G401.6 (cell line): Measurements from ENCODE around the gene TBC1D5.
"Not testable (repeated sequence)": the region's sequence is repeated elsewhere in the genome, so short reads cannot be mapped to it uniquely, and the experiment has no call there.

Experiments used
- FAIRE-seq: peaks from 2 replicates; lab custom pipeline; 2012; peaks lifted over from hg19 to GRCh38; lab: Jason Lieb, UNC

TBC1D5 gene

DNA sequence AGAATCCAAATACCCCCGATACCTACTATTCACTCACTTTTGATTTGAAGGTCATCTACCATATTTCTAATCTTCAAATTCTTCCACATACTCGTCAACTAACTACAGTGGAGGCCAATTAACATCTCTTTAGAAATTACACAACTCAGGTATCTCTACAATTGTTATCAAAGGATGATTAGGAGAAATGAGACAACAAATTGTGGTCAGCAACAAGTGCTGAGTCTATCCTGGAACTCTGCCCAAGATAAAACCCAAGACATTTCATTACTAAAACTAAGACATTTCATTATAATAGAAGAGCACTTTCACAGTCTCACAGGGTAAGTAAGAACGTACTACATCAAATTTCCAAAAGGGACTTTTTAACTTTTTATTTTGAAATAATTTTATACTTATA is 100.0 kb downstream of the TBC1D5 start:
- FAIRE-seq, result no peak

DNA sequence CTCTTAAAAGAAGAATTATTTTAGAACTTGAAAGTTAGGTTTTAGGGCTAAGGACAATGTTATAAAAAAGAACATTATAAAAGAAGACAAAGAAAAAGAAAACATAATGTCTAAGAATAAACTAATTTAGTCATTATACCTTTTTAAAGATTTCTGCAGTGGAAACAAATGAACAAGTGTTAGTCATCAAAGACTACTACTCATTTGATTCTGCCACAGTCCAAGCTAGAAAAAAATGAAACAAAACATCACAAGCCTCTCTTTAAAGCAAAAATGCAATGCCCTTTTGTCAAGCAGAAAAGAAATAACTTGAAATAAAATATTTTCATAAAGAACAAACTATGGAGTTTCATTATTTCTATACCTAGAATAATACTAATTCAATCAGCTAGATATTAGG is 102.0 kb downstream of the TBC1D5 start:
- FAIRE-seq, result no peak

DNA sequence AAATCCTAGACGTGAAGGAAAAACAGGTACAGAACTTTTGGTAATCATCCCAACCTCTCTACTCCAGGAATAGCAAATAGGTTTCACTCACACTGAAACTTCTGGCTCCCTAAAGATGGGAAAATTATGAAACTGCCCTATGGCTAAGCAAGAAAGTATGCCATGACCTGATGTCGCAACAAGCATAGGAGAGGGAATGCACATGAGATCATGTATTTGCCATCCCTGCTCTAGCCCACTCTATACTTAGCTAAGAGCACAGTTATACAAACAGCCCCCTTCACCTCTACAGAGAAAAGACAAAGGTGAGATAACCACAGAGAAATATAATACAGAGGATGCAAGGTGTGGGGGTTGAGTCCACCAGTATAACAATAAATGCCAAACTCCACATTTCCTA is 102.7 kb downstream of the TBC1D5 start:
- no peak for FAIRE-seq

DNA sequence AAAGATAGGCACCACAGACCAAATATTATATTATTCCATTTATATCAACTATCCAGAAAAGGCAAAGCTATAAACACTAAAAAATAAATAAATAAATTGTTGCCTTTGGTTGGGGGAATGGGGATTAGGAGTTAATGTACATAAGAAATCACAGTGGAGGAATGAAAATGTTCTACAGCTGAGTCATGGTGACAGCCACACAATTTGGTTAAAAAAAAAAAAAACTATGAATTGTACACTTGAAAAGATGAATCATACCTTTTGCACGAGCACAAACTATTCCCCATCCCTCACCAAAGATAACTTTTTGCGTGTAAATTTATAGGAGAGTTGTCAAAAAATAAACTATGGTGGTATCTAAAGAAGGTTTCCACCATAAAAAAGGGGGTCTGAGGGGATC is 103.2 kb downstream of the TBC1D5 start:
- no peak for FAIRE-seq

DNA sequence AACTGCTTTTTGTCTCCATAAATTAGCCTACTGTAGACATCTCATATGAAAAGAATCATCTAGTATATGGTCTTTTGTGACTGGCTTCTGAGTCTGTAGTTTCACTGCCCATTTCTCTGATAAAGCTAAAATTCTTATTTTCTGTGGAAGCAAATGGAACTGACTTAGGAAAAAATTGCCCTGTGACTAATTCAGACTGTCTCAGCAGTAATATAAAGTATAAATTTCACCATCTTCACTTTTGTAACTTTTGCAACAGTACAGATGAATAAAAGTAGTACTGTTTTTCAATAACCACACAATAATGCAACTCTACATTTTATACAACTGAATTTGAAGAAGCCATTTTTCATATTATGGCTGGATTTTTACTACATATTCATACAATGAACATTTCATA is 104.1 kb downstream of the TBC1D5 start:
- FAIRE-seq, result no peak

DNA sequence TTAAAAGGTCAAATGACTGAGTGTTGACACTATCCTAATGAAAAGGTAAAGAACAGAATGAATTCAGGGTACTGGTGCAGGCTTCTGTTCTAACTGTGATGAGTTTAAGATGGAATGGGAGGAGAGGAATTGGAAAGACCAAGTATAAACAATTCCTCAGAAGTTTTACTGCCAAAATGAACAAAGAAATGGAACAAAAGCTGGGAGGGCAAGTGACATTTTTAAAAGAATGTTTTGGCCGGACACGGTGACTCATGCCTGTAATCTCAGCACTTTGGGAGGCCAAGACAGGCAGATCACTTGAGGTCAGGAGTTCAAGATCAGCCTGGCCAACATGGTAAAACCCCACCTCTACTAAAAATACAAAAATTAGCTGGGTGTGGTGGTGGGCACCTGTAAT is 106.8 kb downstream of the TBC1D5 start:
- not testable (repeated sequence) for FAIRE-seq

DNA sequence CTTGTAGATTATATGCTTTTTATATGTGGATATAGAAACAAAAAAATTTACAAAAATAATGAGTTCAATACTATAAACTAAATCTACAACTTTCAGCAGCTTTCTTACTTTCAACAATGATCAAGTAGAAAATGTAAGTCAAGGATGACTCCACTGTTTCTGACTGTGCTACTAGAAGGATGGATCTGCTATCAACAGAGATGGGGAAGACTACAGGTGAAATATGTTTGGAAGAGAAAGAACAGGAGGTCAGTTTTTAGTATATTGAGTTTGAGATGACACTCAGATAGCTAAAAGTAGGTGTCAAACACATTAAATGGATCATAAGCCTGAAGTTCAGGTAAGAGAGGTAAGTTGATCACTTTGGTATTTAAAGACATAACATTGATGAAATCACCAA is 107.5 kb downstream of the TBC1D5 start:
- FAIRE-seq, result no peak

DNA sequence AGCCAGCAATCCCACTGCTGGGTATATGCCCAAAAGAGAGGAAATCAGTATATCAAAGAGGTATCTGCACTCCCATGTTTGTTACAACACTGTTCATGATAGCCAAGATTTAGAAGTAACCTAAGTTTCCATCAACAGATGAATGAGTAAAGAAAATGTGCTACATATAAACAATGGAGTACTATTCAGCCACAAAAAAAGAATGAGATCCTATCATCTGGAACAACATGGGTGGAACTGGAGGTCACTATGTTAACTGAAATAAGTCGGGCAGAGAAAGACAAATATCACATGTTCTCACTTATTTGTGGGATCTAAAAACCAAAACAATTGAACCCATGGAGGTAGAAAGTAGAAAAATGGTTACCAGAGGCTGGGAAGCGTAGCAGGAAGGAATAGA is 108.2 kb downstream of the TBC1D5 start:
- FAIRE-seq, result no peak

DNA sequence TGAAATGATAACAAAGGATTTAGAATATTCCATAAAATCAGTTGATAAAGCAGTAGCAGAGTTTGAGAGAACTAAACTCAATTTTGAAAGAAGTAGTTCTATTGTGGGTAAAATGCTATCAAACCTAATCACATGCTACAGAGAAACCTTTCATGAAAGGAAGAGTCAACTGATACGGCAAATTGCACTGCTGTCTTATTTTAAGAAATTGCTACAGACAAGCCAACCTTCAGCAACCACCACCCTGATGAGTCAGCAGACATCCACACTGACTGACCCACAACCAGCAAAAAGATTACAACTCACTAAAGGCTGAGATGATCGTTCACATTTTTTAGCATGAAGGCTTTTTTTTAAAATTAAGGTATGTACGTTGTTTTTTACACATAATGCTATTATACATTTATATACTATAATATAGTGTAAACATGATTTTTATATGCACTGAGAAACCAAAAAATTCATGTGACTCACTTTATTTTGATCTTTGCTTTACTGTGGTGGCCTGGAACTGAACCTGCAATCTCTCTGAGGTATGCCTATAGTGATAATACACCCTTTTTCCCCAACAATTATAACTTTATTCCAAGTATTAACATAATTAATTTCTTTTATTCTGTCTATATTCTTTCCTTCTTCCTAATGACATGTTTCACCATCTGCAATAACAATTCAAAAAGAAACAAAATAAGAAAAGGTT is 109.9 kb downstream of the TBC1D5 start:
- FAIRE-seq, result no peak

DNA sequence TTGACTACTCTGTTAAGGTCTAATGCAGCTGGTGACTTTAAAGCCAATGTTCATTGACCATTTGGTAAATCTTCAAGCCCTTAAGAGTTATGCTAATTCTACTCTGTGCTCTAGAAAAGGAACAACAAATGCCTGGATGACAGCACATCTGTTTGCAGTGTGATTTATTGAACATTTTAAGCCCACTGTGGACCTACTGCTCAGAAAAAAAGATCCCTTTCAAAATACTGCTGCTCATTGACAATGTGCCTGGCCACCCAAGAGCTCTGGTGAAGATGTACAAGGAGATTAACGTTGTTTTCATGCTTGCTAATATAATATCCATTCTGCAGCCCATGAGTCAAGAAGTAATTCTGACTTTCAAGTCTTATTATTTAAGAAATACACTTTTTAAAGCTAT is 110.8 kb downstream of the TBC1D5 start:
- FAIRE-seq, result no peak

DNA sequence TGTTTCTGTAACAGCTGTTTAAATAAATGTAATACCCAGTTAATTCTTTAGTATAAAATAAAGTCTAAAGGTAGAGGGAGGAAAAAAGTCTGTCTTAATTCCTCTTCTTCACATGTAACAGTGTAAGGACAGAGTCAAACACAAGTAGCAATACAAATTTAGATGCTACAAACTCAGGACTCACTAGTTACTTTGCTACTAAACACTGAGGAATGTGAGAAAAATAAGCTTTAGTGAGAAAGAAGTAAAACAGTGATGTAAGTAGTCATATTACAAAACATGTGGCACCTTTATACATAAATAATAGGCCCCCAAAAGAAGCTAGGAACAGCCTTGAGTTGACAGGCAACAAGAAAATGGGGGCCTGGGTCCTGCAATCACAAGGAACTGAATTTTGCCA is 113.0 kb downstream of the TBC1D5 start:
- FAIRE-seq, result no peak

DNA sequence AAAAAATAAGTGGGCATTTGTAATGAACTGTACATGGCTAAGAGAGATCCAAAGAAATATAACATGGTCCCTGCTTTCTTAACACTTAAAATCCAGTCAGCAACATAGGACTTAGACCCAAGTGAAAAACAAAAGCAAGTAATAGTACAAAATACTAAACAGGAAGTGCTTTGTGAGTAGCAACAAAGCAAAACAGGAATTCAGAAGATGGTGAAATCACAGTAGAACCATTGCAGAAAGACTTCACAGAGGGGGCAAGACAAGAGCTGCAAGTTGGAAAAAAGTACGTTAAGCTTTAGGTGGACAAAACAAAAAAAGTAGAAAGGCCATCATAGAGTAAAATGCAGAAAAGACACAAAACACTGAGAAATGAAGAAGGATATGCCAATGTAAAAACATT is 116.0 kb downstream of the TBC1D5 start:
- no peak for FAIRE-seq

DNA sequence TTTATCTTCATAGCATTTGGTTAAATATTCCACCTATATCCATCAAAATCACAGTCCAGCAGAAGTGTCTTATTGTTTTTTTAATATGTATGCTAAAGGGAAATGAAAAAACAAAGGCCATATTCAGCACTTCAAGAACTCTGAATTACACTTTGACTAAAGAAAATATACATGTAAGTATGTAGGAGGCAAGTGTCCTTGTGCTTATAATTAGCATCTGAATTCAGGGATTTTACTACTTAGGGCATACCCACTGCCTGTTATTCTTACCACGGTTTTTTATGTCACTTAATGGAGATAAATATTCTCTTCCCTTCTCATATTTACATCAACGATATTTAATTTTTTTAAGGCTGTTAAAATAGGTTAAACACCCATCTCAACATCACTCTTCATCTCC is 117.3 kb downstream of the TBC1D5 start:
- no peak for FAIRE-seq

DNA sequence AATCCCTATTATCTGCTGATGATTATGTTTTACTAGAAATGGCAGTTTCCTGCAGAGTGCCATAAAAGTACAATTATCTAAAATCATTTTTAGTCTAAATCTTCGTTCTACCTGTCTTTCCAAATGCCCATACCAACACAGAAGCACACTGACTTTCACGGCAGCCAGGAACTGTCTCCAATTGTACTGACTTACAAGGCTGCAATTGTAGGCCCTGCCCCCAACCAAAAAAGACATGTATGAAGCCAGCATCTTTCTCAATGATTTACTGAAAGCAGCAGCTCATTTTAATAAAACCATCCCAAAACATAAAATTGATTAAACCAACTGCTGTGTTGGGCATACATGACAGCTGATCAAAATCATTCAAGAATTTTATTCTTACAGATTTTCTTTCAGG is 119.0 kb downstream of the TBC1D5 start:
- no peak for FAIRE-seq

DNA sequence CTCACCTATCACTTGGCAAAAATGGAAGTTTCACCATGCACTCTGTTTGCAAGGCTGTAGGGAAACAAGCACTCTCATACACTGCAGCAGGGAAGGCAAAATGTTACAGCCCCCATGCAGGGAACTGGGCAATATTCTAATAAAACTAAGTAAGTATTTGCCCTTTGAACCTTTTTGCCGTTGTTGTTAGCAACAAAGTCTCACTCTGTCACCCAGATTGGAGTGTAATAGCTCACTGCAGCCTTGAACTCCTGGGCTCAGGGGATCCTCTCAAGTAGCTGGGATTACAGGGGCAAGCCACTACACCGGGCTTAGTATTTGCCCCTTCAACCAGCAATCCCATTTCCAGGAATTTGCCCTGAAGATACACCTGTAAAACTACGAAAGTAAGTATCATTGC is 122.5 kb downstream of the TBC1D5 start:
- no peak for FAIRE-seq

DNA sequence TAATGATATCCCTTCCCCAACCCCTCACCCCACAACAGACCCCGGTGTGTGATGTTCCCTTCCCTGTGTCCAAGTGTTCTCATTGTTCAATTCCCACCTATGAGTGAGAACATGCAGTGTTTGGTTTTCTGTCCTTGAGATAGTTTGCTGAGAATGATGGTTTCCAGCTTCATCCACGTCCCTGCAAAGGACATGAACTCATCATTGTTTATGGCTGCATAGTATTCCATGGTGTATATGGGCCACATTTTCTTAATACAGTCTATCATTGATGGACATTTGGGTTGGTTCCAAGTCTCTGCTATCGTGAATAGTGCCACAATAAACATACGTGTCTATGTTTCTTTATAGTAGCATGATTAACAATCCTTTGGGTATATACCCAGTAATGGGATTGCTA is 129.4 kb downstream of the TBC1D5 start:
- not testable (repeated sequence) for FAIRE-seq

DNA sequence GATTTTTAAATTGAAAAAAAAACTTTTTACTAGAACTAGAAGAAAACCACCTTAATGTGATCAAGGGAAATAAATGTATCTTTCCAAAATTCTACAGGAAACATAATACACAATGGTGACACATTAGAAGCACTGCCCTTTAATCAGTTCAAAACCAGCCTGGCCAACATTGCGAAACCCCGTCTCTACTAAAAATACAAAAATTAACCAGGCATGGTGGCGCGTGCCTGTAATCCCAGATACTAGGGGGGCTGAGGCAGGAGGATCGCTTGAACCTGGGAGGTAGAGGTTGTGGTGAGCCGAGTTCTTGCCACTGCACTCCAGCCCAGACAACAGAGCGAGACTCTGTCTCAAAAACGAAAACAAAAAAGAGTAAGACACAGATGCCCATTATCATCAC is 134.5 kb downstream of the TBC1D5 start:
- no peak for FAIRE-seq

DNA sequence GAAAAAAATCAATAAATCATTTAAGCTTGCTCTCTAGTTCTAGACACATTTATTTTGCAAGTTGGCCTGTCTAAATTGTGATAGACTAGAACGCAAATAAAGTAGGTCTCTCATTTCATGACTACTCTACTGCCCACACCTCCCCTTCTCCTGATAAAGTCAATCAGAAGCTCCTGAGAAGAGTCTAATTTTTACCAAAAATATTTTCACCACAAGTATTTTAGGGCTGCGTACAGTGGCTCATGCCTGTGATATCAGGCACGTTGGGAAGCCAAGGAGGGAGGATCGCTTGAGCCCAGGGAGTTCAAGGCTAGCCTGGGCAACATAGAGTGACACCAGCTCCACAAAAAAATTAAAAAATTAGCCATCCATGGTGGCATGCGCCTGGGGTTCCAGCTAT is 136.5 kb downstream of the TBC1D5 start:
- no peak for FAIRE-seq

DNA sequence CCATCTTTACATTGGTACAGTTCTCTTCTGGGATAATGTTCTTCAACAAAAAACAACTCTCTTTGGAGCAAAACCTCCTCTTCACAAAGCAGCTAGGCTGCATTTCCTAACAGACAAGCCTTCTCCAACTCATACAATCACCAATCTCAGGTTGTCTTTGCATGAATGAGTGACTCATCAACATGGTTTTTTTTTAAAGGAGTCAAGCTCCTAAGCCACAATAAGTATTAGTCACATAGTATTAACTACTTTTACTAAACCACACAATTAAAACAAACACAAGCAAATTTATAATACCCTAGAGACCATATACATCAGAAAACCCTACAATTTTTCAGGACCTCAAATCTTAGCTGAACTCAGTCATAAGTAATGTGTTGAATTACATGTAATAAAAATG is 137.4 kb downstream of the TBC1D5 start:
- no peak for FAIRE-seq

DNA sequence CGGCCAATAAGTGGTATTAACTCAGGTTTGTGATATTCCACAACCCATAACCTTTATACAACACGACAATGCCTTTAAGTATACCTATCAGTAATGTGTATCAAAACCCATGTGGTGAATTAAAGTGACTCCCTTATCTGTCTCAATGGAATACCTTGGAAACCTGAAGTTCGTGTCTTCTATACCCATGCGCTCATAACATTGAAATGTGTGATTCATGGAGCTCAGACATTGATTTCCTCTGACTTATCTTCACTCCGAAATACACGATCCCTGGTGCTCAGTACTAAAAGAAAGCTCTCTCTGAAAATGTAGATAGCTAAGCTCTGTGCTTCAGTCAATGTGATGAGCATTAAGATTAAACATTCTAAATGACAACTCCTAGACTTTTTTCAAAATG is 140.3 kb downstream of the TBC1D5 start:
- FAIRE-seq, result no peak

DNA sequence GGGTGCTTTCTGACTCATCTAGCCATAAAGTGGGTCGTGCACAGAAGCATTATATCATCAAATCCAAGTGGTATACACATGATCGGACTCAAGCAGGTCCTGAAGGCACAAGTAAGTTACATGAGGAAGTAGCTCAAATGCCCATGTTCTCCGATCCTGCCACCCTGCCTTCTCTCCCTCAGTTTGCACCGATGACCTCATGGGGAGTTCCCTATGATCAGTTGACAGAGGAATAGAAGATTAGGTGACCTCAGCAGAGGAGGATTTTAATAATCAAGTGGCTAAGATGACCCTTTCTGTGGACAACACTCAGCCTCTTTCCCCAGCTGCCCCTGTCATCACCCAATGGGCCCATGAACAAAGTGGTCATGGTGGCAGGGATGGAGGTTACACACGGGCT is 149.5 kb downstream of the TBC1D5 start:
- FAIRE-seq, result no peak

DNA sequence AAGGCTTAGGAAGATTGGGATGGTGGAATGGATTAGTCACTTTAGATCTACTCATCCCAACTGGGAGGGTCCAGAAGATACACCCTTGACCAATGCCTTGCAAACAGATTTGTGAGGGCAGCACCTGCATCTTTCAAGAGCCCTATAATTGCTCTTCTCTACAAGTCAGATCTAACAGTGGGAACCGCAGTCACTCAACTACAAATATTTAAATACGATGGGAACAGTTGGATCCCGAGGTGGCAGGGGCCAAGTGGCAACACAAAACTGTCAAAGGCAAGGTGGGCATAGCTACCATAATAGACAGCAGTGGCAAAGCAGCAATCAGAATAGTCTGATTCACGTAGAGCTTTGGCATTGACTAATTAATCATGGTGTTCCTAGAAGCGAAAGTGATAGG is 152.0 kb downstream of the TBC1D5 start:
- FAIRE-seq, result no peak

DNA sequence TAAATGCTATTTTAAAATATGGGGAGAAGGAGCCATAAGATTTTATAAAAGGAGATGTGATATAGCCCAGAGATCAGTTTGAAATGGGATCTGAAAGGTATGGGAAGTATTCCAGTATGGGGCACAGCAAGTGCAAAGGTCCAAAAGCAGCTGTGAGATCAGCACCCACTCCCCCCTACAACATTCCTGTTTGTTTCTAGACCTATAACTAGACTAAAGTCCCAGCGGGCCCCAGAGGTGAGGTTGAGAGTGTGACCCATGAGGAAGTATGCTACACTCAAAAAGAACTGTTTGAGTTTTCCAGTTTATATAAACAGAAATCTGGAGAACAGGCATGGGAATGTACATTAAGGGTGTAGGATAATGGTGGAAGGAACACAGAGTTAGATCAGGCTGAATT is 152.5 kb downstream of the TBC1D5 start:
- FAIRE-seq, result no peak

DNA sequence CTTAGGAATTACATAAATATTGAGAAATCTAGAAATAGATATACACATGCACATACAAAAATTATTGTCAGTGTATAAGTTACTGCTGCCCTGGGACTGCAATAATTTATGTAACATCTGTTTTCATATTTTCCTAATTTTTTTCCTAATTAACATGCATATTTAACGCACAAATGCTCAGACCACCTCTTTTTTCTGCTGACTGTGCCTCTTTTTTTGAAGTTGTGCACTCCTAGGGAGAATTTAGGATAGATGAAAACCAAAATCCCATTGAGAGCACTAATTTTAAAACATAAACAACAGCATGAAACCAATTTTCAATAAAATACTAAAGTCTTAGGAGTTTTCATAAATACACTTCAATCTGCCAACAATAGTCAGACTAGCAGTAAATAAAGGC is 154.0 kb downstream of the TBC1D5 start:
- no peak for FAIRE-seq
